GM21360 (cell line): ENCODE data around the gene PDE4D.

ENCODE experiments used
- ATAC-seq: cut with Tn5 transposase; IDR thresholded peaks from one replicate; pipeline ENCODE4 v1.9.1; 2021; ENCODE audit warnings: mild to moderate bottlenecking, moderate library complexity; ENCODE audit not compliant: unreplicated experiment

Gene PDE4D

GRCh38 chr5:59346514-59346913 lies 547.0 kb downstream of the PDE4D start:
- no peak for ATAC-seq

DNA sequence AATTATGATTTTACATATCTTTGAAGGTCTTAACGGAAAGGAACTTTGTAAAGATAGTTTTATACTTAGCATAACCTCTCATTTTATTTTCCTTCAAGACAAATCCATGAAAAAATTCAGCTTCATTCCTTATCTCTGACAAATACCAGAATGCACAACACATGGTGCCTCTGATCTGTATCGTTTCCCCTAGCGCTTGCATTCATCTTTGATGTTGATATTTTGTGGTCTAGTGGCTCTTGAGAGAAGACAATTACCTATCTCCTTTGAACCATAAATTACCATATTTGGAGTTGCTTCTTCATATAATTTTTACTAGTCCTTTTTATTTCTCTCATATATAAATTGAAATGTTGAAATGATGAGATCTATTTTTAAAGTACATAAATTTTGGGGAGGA lies 551.3 kb downstream of the PDE4D start:
- ATAC-seq: no peak

DNA sequence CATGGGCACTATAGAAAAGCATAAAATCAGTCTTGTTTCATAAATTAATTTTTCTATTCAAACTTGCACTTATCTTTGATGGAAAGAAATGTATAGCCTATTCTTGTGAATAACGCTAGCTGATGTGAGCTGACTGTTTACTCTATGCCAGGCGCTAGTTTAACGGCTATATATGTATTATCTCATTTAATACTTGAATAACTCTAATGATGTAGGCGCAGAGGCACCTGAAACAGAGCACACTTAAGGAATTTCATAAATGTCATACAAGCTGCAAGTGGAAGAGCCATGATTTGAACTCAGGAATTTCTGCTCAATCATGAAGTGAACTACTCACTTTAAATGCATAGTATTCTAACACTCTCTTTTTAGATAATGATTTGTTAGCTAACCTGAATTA lies 551.8 kb downstream of the PDE4D start:
- no peak for ATAC-seq

DNA sequence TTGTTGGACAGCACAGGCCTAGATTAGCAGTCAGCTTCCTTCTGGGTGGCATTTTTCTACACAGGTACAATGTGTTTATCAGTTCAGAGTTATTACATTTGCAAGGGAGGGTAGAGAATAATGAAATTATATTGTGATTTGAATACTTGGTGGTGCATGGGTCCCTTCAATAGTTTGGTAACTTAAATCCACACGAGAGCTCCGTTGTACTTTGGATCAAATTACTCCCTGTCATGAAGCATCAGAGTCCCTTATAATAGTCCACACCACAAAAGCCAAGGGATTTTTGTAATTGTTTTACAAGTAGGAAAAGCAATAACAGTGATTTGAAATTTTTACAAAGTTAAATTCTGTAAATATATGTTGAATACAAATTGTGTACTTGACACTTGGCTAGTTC lies 552.4 kb downstream of the PDE4D start:
- no peak for ATAC-seq

GRCh38 chr5:59340637-59341036 lies 552.9 kb downstream of the PDE4D start:
- no peak for ATAC-seq

DNA sequence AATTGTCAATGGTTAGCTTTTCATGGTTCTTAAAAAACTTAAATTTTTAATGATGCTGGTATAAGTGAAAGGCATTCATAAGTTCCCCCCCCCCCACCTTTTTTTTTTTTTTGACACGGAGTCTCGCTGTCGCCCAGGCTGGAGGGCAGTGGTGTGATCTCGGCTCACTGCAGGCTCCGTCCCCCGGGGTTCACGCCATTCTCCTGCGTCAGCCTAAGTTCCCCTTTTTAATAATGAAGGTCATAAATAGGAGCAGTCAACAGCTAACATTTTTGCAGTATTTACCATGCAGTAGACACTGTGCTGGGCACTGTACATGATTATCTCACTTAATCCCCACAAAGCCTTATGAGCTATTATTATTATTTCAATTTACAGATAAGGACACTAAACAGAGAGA lies 556.3 kb downstream of the PDE4D start:
- ATAC-seq: no peak

DNA sequence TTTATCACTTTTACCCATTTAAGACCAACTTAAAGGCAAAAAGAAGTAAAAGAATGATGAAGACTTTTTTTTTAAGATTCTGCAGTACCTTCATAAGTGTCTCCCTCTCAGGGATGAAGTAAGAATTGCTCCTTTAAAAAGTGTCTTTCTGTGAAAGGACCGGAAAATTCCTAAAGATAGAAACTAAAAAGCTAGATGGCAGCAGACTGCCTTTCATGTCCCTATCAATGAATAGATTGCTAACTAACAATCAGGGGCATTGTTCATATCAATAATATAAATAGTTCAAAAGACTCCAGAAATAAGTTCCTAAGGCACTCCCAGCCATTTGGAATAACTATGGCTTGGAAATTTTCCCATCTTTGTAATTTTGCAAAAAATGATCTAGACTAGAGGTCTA lies 558.0 kb downstream of the PDE4D start:
- ATAC-seq: no peak

- no peak for ATAC-seq
Measured at GRCh38 chr5:59333416-59333815, 560.1 kb downstream of the PDE4D start.

DNA sequence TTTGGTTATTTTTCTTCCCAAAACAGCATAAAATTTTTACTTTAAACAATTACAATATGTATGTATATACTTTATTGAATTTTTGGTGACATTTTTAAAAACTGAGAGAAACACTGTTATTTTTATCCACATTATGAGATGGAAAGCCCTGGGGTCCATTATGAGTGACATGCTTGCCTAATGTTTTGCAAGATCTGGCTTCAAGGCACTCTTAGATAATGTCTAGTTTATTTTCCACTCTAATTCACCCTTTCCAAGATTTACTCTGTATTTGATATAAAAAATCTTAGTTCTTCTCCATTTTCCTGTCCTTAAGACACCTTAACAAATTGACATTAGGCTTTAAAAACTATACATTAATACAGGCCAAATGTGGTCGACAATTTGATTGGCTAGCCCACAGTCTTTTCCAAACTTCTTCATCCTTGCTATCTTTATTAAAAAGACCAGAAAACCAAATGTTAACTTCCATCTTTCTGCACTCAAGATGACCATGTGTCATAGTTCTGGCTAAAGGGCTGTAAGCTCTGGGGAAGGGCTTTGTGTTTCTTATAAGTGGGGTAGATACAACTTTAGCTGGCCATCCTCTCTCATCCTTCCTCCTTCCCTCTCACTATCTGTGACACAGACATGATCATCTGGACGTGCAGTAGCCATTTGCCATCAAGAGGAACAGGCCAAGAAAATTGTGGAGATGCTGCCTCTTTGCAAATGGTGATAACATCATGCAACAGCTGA lies 561.1 kb downstream of the PDE4D start:
- no peak for ATAC-seq

- no peak for ATAC-seq
Measured at GRCh38 chr5:59330680-59331079, 562.8 kb downstream of the PDE4D start.

DNA sequence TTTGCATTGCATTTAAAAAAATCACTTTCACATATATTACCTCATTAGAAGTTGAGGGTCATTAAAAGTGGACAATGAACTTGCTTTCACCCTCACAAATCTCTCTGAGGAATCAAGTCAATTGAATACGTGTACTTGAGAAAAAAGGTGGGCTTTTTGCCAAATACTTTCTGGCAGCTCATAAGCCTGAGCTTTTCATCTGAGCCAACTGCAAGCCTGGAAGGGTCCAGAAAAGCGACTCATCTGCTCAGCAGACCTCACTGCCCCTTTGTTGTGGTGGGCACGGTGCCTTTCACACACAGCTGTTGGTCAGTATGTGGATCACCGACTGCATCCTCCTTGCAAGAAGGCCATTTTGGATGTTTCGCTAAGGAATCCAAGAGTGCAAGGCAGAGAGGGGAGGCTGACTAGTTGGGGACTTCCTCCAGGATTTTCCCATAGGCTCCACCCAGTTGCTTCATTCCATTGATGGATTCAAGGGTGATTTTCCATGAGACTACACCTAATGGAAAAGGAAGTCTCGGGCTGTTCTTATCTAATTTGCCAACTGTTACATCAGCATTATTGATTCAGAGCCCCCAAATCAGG lies 564.7 kb downstream of the PDE4D start:
- ATAC-seq: no peak

- ATAC-seq: no peak
Measured at GRCh38 chr5:59327191-59327980, 566.1 kb downstream of the PDE4D start.

- no peak for ATAC-seq
Measured at GRCh38 chr5:59326596-59326995, 566.9 kb downstream of the PDE4D start.

- ATAC-seq: no peak
Measured at GRCh38 chr5:59325070-59325469, 568.5 kb downstream of the PDE4D start.

DNA sequence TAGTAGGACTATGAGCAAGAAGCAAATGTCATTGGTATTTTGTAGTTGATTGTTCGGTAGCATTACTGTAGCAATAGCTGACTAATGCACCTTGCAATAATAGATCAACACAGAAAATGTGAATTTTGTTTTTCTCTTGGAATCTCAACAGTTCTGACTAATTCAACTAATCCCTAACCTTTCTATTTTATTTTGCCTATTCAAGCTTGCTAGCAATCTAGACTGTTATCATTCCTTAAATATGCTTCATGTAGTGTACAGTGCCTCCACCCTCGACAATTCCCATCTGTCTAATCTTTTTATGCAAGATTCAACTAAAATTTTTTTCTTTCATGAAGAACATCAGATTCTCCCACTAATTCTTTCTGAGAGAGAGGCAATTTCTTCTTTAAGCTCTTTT lies 570.6 kb downstream of the PDE4D start:
- ATAC-seq: no peak

- no peak for ATAC-seq
Measured at GRCh38 chr5:59322058-59322457, 571.5 kb downstream of the PDE4D start.

- ATAC-seq: no peak
Measured at GRCh38 chr5:59321642-59322041, 571.9 kb downstream of the PDE4D start.

DNA sequence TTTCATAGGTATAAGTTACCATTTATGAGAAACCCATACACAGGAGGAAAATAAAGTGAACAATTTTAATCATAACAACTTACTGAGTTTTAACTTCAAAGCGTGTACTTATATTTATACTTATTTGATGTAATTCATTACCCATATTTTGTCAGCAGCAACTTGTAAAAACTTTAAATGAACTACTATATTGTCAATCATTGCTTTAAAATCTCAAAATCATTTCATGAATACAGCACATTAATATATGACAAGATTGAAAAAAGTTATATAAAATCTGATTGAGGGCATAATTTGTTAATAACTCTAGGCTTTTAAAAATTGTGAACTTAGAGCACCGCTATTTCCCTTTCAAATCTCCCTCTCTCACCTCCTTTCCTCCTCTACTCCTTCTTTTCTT lies 573.1 kb downstream of the PDE4D start:
- ATAC-seq: no peak

- no peak for ATAC-seq
Measured at GRCh38 chr5:59319250-59319649, 574.3 kb downstream of the PDE4D start.

- no peak for ATAC-seq
Measured at GRCh38 chr5:59317774-59318205, 575.7 kb downstream of the PDE4D start.

- ATAC-seq: no peak
Measured at GRCh38 chr5:59317023-59317773, 576.3 kb downstream of the PDE4D start.
